Cardiac muscle cell (in vitro differentiated cells and primary cell): ENCODE results near the gene CA10. TPM values are rescaled to one million over a fixed set of nuclear protein-coding genes. Genes with fewer than 3 reads are reported as not detected.

ENCODE experiments used
- DNase-seq, 2 donors: peaks; one replicate each; pipeline versions ENCODE4 v3.0.0 to v3.0.0-alpha.2; 2010 to 2017; ENCODE audit warnings: low read depth in 1 of 2, low spot score in 1 of 2
- H3K27ac ChIP-seq: fragments of 200-600 bp; sonication (generic); 2 replicates; pipeline ENCODE4 v1.5.1; 2016
- H3K27me3 ChIP-seq: fragments of 200-600 bp; sonication (generic); 2 replicates; pipeline ENCODE4 v1.6.0; 2016; ENCODE audit warnings: control low read depth
- H3K36me3 ChIP-seq: fragments of 200-600 bp; sonication (generic); 2 replicates; pipeline ENCODE4 v1.5.1; 2016; ENCODE audit warnings: control low read depth
- H3K4me1 ChIP-seq: fragments of 200-600 bp; sonication (generic); 2 replicates; pipeline ENCODE4 v1.8.1; 2017; ENCODE audit warnings: low read depth, mild to moderate bottlenecking, mixed run types
- H3K4me3 ChIP-seq: fragments of 200-600 bp; sonication (generic); 2 replicates; pipeline ENCODE4 v1.5.1; 2016; ENCODE audit warnings: mild to moderate bottlenecking
- H3K9me3 ChIP-seq: fragments of 200-600 bp; sonication (generic); 2 replicates; pipeline ENCODE4 v1.5.1; 2017; ENCODE audit warnings: low read depth, mild to moderate bottlenecking, control low read depth
- CTCF ChIP-seq: IDR thresholded peaks from 2 replicates; pipeline ENCODE4 v1.5.1; 2012; ENCODE audit warnings: low read depth, mild to moderate bottlenecking, low read length
- polyA plus RNA-seq: library from polyadenylated mRNA; unstranded; fragments of >200 nt; fragmentation: Nextera tagmentation; extraction: Ambion mirVana; gene quantifications from 2 replicates; pipeline ENCODE4 v1.2.1, GENCODE V29; 2016
- total RNA-seq: library from RNA; depleted of rRNA; stranded (reverse); fragments of >200 nt; gene quantifications from 2 replicates; pipeline ENCODE4 v1.2.3, GENCODE V29; 2016

The CA10 gene
- total and polyA plus RNA-seq, 2 experiments from 2014 or later: not detected

DNA sequence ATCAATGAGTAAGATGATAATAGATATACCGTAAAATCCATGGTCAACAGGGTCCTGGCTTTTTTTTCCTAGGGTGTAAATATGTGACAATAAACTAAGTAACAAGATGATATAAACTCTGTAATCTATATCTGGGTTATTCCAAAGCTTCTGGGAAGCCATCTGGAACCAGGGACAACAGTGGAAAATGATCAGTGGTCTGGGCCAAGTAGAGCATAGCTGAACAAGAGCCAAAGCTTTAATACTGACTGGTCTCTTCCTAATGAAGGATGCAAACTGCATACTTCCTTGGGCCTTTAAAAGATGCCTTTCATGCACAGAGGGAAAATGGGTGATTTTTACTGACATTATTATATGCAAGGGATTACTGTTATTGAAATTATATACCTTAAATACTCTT lies 8.9 kb downstream of the CA10 start:
- DNase-seq: no peak
- Histone ChIP-seq H3K27ac (no peak overlapping the region), H3K4me1 (no peaks in the 10 kb centered on the region), H3K36me3 (no peaks in the 10 kb centered on the region), H3K27me3 (peaks cover 34% of the 10 kb centered on the region), H3K9me3 (no peaks in the 10 kb centered on the region), H3K4me3 (no peak overlapping the region)
- no peak for TF ChIP-seq CTCF

DNA sequence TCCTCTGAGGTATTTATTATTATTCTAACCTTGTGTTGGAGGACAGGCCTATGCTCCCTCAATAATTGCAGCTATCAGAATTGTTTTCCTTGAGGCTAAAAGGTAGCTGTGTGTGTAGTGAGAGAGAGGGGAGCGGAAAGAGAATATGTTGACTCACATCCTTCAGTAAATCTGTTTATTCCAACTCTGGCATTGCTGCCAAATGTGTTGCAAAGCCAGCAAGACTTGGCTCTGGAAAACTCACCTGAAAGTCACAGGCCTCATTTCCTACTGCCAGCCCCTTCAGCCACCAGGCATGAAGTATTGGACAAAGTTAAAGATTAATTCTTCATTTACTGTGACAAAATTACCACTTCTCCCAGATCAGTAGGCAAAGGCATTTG lies 9.6 kb downstream of the CA10 start:
- TF ChIP-seq CTCF: no peak
- Histone ChIP-seq H3K36me3 (no peaks in the 10 kb centered on the region), H3K4me1 (no peaks in the 10 kb centered on the region), H3K27me3 (peaks cover 27% of the 10 kb centered on the region), H3K9me3 (no peaks in the 10 kb centered on the region), H3K4me3 (no peak overlapping the region), H3K27ac (no peak overlapping the region)
- no peak for DNase-seq

DNA sequence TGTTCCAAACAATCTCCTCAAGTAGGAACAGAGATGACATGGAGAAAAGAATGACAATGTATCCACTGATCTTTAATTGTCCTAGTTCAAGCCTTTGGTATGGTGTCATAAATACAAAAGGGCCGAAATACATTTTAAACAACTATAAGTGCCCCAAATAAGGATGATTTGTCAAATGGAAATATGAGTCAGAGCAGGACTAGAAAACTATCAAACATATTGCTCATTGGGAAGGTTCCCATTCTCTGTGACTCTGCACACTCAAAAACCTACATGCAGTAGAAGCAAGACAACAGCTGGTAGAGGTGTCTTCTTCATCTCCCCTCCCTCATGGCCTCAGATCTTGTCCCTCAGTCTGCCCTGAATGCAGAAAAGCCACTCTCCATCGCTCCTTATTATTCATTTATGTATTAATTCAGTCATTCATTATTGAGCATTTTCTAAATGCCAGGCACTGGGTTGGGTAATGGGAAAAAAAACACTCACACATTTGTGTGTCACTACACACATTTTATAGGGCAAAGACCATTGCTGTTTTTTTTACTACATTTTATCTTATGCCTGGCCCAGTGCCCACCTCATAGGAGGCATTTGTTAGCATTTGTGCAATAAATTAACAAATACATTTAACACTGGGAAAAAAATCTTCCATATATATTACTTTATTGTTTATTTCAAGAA lies 10.1 kb downstream of the CA10 start:
- Histone ChIP-seq H3K27ac (no peak overlapping the region), H3K9me3 (no peaks in the 10 kb centered on the region), H3K4me1 (no peaks in the 10 kb centered on the region), H3K27me3 (peaks cover 22% of the 10 kb centered on the region), H3K4me3 (no peak overlapping the region), H3K36me3 (no peaks in the 10 kb centered on the region)
- TF ChIP-seq CTCF: no peak
- no peak for DNase-seq

GRCh38 chr17:52147872-52148271 lies 10.6 kb downstream of the CA10 start:
- H3K4me1 ChIP-seq: no peaks in the 10 kb centered on the region
- no peaks in the 10 kb centered on the region for H3K36me3 ChIP-seq
- H3K27me3 ChIP-seq: peaks cover 17% of the 10 kb centered on the region
- TF ChIP-seq CTCF: no peak
- H3K9me3 ChIP-seq: no peaks in the 10 kb centered on the region
- DNase-seq: no peak
- no peak overlapping the region for H3K4me3 ChIP-seq
- no peak overlapping the region for H3K27ac ChIP-seq

DNA sequence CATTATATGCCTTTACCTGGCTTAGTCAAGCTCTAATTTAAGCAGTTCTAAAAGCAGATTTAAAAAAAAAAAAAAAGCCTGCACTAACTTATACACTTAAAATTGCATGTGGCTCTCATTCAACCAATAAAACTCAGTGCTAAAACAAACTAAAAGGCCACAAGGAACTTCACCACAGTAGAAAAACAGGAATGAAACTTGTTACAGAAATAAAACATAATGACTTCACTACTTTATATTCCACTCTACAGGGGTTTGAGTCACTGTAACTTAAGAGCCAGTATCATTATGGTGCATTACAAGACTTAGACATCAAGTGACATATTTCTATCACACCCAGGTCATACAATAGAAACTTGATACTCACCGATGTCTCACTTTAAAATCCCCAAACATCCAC lies 11.1 kb downstream of the CA10 start:
- Histone ChIP-seq H3K9me3 (no peaks in the 10 kb centered on the region), H3K36me3 (no peaks in the 10 kb centered on the region), H3K27me3 (peaks cover 12% of the 10 kb centered on the region), H3K4me3 (no peak overlapping the region), H3K4me1 (no peaks in the 10 kb centered on the region), H3K27ac (no peak overlapping the region)
- no peak for TF ChIP-seq CTCF
- no peak for DNase-seq
